Epithelial cell of esophagus (primary cell): ENCODE results near the gene ZNF154.

ENCODE experiments used
- DNase-seq: peaks from one replicate; pipeline ENCODE4 v3.0.0; 2010; ENCODE audit warnings: low read depth
- H3K4me3 ChIP-seq: 2 replicates; pipeline ENCODE4 v1.5.1; 2011; ENCODE audit warnings: mild to moderate bottlenecking, low read length, control low read depth
- CTCF ChIP-seq: IDR thresholded peaks from 2 replicates; pipeline ENCODE4 v1.5.1; 2011; ENCODE audit warnings: low read depth, mild to moderate bottlenecking, low read length, control low read depth, inconsistent platforms; ENCODE audit not compliant: insufficient read depth; ENCODE audit errors: missing control alignments

Gene ZNF154

GRCh38 chr19:57667228-57667627, 41.8 kb downstream of the ZNF154 start:
- no peak for TF ChIP-seq CTCF
- no peak for DNase-seq

DNA sequence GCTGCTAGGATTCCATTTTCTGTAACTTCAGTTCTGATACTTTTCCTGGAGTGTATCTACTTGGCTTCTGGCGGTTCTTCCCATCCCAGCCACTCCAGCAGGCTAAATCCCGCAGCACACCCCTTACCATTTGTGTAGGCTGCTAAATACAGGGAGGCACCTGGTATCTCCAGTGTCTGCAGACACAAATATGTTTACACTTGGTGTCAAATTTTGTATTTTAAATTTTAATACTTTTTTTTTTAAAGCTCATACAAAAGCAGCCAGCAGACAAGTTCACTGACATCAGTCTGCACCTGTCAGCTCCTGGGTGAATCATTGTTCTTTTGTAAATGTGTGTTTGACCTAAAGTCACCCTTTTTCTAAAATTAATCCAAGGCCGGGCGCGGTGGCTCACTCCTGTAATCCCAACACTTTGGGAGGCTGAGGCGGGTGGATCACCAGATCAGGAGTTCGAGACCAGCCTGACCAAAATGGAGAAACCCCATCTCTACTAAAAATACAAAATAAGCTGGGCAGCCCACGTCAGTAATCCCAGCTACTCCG, 43.7 kb downstream of the ZNF154 start:
- TF ChIP-seq CTCF = no peak
- H3K4me3 ChIP-seq = no peak overlapping the region
- no peak for DNase-seq

More at GRCh38 chr19:57667228-57667627, 41.8 kb downstream of the ZNF154 start:
- H3K4me3 ChIP-seq = no peak overlapping the region

DNA sequence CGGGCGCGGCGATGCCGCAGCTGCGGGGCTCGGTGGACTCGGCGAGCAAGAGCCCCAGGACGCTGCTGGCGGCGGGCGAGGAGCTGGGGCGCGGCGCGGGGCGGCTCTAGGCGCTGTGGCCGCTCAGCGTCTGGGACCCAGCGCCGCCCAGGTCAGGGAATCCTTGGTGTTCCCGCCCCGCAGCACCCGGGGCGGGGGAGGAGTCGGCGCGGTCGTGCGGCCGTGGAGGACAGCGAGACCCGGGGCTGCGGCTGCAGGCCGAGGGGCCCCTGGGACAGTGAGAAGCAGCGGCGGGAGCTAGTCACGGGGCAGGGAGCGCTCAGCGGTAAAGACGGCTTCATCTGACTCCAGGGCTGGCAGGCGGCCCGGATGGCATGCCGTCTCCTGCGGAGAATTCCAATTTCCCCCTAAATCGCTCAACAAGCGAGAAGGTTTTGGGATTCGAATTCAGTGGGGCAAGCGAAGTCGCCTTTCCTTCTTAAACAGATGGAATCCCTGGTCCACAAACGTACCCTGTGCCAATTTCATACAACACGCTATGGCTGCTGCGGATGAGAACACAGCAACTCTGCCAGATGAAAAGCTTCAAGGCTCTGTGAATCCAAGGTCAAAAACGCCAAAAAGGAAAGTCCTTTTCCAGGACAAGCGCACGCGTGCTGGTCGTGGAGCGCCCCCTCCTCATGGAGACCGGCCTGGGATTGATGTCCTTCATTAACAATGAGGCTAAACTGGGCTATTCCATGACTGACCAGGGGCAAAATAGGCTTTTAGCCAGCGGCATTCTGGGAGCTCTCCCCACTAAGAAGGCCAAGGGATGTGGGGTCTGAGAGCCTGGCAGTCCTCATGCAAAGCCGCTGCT, 44.5 kb downstream of the ZNF154 start:
- no peak for TF ChIP-seq CTCF
- DNase-seq = peak; percentile 35
- peak overlapping the region; percentile 42 for H3K4me3 ChIP-seq

DNA sequence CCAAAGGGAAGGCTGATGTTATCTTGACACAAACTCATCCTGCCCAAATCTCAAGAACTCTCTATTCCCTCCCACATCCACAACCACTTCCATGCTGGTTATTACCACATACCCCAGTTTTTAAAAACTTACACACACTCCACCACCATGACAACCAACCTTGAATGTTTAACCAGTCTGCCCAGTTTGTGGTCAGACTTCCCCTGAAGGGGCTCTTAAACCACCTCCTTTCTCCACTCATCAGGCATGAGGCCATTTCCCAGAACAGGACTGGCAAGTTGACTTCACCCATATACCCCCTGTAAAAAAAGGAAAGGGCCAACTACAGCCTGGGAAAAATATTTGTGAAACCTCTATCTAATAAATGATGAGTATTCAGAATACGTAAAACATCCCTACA, 52.7 kb downstream of the ZNF154 start:
- no peak for TF ChIP-seq CTCF
- peak; percentile 57 for DNase-seq
- H3K4me3 ChIP-seq = no peak overlapping the region

GRCh38 chr19:57655443-57655842, 53.6 kb downstream of the ZNF154 start:
- no peak for DNase-seq
- H3K4me3 ChIP-seq = no peak overlapping the region
- TF ChIP-seq CTCF = no peak

DNA sequence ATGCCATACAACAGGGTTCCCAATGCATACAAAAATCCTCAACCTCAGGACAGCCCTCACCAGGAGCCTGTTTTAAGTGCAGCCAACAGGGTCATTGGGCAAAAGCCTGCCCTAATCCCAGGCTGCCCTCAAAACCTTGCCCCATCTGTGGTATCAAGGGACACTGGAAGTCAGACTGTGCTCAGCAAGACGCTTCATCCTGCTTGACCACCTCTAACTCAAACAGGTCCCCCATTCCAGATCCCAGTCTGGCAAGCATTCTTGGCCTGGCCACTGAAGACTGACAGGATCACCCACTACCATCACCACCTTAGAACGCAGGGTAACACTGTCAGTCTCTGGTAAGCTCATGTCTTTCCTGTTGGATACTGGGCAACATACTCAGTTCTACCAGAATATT, 55.3 kb downstream of the ZNF154 start:
- DNase-seq = no peak
- TF ChIP-seq CTCF = no peak
- no peak overlapping the region for H3K4me3 ChIP-seq

- peak overlapping the region; percentile 14 for H3K4me3 ChIP-seq
Measured at GRCh38 chr19:57651654-57651996, 57.4 kb downstream of the ZNF154 start.

More at GRCh38 chr19:57651654-57651996, 57.4 kb downstream of the ZNF154 start:
- no peak for DNase-seq
- TF ChIP-seq CTCF = peak; percentile 11
